Glomerular endothelial cell (primary cell): ENCODE data around the gene MYO15B. TPM values are rescaled to one million over a fixed set of nuclear protein-coding genes. Genes with fewer than 3 reads are reported as not detected.
"Not testable (repeated sequence)": the region's sequence is repeated elsewhere in the genome, so short reads cannot be mapped to it uniquely, and the experiment has no call there.

Experiments
- DNase-seq: peaks from one replicate; pipeline ENCODE4 v3.0.0-alpha.2; 2011; ENCODE audit warnings: low read depth, low spot score; ENCODE audit errors: extremely low read depth
- total RNA-seq: library from RNA; depleted of rRNA; stranded (reverse); fragments of >200 nt; gene quantifications from 2 replicates; pipeline ENCODE4 v1.2.3, GENCODE V29; 2015

MYO15B gene
- total RNA-seq, 1 donor from 2014 or later = 10.6 TPM

- no peak for DNase-seq
Measured at GRCh38 chr17:75575197-75575596, 12.4 kb upstream of the MYO15B start.

GRCh38 chr17:75575728-75576127 lies 11.9 kb upstream of the MYO15B start:
- no peak for DNase-seq

- DNase-seq = no peak
Measured at GRCh38 chr17:75576661-75577060, 10.9 kb upstream of the MYO15B start.

GRCh38 chr17:75581121-75581725 lies 6.4 kb upstream of the MYO15B start:
- not testable (repeated sequence) for DNase-seq

GRCh38 chr17:75583197-75583596 lies 4.4 kb upstream of the MYO15B start:
- DNase-seq = not testable (repeated sequence)

- DNase-seq = no peak
Measured at GRCh38 chr17:75584849-75585175, 2.8 kb upstream of the MYO15B start.

GRCh38 chr17:75588596-75589011 lies 1.0 kb downstream of the MYO15B start:
- no peak for DNase-seq

- no peak for DNase-seq
Measured at GRCh38 chr17:75589012-75589918, 1.7 kb downstream of the MYO15B start.

GRCh38 chr17:75589919-75590303 lies 2.3 kb downstream of the MYO15B start:
- DNase-seq = no peak

- no peak for DNase-seq
Measured at GRCh38 chr17:75590314-75590761, 2.7 kb downstream of the MYO15B start.

- DNase-seq = no peak
Measured at GRCh38 chr17:75590849-75591721, 3.5 kb downstream of the MYO15B start.

GRCh38 chr17:75591722-75592302 lies 4.2 kb downstream of the MYO15B start:
- DNase-seq = no peak

GRCh38 chr17:75592348-75593020 lies 4.9 kb downstream of the MYO15B start:
- no peak for DNase-seq

GRCh38 chr17:75593430-75593829 lies 5.8 kb downstream of the MYO15B start:
- not testable (repeated sequence) for DNase-seq

GRCh38 chr17:75594499-75595283 lies 7.1 kb downstream of the MYO15B start:
- DNase-seq = no peak

- no peak for DNase-seq
Measured at GRCh38 chr17:75595284-75595919, 7.8 kb downstream of the MYO15B start.

- DNase-seq = no peak
Measured at GRCh38 chr17:75595920-75596313, 8.3 kb downstream of the MYO15B start.

GRCh38 chr17:75596320-75597087 lies 8.9 kb downstream of the MYO15B start:
- DNase-seq = no peak
